GM12864 (cell line): ENCODE data around the gene MLLT3.

Source experiments
- DNase-seq: peaks from one replicate; pipeline ENCODE4 v3.0.0-alpha.2; 2011; ENCODE audit warnings: low read depth
- H3K4me3 ChIP-seq: 2 replicates; pipeline ENCODE4 v1.5.1; 2011; ENCODE audit warnings: mild to moderate bottlenecking, low read depth, low read length, control low read depth
- TF ChIP-seq, protein P1 (sequence below): IDR thresholded peaks from 2 replicates; pipeline ENCODE4 v1.5.1; 2011; ENCODE audit warnings: low read depth, mild to moderate bottlenecking, moderate library complexity, low read length, control low read depth, inconsistent platforms; ENCODE audit errors: missing control alignments

MLLT3 gene

DNA sequence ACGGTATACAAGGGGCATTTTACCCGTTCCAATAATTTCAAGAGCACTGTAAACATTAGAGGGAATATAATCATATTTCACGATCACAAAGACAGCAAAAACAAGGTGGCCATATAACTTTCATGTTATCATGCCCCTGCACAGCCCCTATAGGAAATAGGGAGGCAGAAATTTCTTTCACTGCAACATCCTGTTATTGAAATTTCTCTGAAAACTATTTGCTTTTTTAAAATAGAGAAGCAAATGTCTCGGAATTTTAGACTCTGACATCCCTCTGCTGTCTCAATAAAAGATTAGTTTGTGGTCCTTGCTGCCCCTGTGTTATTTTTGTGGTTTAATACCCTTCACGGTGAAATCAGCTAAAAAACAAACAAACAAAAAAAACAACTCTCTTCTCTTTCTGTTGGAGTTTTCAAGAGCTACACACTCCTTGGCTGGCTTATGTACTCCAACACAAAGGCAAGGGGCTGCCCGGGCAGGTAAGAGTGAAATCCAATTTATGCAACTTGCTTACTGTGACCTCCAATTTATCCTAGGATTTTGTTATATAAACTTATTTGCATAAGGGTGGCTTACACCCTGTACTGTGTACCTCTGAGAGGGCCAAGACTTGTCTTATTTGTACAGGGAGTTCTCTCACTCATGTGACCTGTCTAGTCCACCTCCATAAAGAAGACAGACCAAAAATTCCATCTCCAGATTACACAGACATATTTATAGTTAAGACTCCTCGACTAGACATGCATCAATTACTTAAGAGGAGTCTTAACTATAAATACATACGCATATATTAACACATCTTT is 223.6 kb downstream of the MLLT3 start:
- no peak overlapping the region for H3K4me3 ChIP-seq
- TF ChIP-seq, protein P1, sequence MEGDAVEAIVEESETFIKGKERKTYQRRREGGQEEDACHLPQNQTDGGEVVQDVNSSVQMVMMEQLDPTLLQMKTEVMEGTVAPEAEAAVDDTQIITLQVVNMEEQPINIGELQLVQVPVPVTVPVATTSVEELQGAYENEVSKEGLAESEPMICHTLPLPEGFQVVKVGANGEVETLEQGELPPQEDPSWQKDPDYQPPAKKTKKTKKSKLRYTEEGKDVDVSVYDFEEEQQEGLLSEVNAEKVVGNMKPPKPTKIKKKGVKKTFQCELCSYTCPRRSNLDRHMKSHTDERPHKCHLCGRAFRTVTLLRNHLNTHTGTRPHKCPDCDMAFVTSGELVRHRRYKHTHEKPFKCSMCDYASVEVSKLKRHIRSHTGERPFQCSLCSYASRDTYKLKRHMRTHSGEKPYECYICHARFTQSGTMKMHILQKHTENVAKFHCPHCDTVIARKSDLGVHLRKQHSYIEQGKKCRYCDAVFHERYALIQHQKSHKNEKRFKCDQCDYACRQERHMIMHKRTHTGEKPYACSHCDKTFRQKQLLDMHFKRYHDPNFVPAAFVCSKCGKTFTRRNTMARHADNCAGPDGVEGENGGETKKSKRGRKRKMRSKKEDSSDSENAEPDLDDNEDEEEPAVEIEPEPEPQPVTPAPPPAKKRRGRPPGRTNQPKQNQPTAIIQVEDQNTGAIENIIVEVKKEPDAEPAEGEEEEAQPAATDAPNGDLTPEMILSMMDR = no peak
- DNase-seq = no peak

DNA sequence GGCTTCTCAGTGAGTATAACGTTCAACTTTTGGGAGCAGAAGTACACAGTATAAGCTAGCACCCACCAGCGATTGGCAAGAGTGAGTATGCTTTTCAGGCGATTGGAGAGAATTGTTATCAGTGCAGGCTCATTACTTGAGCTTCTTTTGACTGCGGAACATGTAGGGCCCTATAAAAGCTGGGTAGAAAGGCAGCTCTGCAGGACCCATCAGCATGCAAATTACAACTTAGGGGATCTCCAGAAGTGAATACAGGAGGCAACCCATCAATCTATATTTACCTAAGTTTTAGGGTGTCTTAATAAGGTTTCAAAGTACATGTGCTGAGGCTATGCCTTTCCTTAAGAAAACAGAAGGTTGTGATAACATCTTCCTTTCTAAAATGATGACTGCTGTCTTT is 225.0 kb downstream of the MLLT3 start:
- no peak for DNase-seq
- TF ChIP-seq, protein P1 = no peak
- no peak overlapping the region for H3K4me3 ChIP-seq

DNA sequence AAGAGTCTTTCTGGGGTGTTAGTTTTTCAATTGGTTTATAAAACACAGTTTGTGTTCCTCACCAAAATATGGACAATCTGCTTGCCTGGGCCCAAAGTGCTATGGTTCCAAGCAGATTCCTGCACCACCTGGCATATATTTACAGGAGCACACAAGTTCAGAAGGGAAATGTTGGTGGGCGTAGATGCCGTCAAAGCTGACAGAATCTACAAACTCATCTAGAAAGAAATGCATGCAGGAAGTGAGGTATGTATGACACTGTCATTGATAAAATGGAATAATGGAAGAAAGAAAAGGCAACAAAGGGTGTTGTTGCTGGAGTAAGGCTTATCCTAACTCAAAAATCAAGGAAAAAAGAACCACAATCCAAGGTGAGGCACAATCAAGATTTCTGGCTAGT is 225.8 kb downstream of the MLLT3 start:
- DNase-seq = no peak
- H3K4me3 ChIP-seq = no peak overlapping the region
- TF ChIP-seq, protein P1 = no peak

DNA sequence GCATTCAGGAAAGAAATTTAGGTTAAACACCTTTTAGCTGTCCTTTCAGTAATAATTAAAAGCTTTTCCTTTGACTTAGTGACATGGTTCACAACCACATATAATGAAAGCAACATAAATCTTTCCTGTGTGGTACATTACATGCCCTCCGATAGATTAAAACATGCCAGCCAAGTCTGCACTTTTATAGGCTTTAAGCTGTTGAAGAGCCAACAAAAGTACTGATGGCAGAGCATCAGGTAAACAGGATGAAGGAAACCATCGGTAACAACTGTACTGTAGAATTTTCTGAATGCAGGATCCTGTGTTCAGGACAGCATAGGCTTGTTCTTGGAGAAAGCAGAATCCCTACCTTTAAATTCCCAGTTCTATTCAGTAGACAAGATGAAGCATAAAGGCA is 226.6 kb downstream of the MLLT3 start:
- H3K4me3 ChIP-seq = no peak overlapping the region
- TF ChIP-seq, protein P1 = no peak
- no peak for DNase-seq

DNA sequence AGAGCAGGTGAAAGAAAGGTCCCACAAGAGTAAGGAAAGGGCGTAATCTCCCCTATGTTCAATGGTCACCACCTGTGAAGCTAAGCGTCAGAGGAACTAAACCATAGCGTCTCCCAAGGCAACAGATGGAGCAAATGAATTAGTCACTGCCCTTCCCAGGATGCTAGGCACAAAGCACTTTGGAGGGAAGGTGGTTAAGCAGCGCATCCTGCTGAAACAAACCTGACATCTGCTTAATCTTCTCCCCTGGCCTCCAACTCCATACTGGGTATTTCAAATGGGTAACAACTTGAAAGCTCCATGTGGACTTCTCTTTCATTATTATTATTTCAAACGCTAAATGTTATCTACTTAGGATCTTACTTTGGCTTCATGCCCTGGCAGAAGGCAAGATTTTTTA is 227.3 kb downstream of the MLLT3 start:
- TF ChIP-seq, protein P1 = no peak
- H3K4me3 ChIP-seq = no peak overlapping the region
- DNase-seq = no peak

DNA sequence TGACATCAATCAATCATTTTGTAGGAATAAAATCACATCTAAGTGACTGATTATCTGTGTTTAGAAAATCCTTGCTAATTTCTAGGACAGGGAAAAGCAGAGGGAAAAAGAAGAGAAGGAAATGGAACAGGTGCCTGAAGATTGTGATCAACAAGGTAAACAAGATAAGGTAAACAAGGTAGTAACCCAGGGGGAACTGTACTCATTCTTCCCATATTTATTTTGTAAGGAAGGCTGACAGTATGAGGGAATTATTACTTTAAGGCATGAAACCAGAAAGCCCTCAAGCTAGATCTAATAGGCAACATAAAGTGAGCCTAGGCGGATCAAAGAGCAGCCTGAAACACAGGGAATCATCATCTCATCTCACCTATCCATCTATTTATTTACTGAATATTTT is 231.1 kb downstream of the MLLT3 start:
- TF ChIP-seq, protein P1 = no peak
- no peak for DNase-seq
- H3K4me3 ChIP-seq = no peak overlapping the region

DNA sequence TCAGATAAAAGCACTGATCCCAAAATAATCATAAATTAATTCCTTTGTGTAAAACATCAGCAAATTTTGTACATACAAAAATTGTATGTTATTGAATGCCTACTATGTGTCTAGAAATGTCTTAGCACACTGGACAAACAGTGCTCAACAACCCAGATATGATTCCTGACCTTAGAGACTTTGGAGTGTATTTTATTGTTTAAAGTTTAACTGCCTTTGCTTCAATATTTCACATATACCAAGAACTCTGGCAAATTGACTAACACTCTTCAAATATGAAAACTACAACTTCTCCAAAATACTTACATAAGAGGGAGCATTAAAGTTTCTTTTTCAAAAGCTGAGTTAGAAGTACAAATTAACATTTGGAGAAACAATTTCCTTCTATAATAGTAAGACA is 231.9 kb downstream of the MLLT3 start:
- DNase-seq = no peak
- H3K4me3 ChIP-seq = no peak overlapping the region
- TF ChIP-seq, protein P1 = no peak
